ENCODE measurements around the gene DHRS2.
"Not testable (repeated sequence)": the region's sequence is repeated elsewhere in the genome, so short reads cannot be mapped to it uniquely, and the experiment has no call there.

Gene DHRS2

DNA sequence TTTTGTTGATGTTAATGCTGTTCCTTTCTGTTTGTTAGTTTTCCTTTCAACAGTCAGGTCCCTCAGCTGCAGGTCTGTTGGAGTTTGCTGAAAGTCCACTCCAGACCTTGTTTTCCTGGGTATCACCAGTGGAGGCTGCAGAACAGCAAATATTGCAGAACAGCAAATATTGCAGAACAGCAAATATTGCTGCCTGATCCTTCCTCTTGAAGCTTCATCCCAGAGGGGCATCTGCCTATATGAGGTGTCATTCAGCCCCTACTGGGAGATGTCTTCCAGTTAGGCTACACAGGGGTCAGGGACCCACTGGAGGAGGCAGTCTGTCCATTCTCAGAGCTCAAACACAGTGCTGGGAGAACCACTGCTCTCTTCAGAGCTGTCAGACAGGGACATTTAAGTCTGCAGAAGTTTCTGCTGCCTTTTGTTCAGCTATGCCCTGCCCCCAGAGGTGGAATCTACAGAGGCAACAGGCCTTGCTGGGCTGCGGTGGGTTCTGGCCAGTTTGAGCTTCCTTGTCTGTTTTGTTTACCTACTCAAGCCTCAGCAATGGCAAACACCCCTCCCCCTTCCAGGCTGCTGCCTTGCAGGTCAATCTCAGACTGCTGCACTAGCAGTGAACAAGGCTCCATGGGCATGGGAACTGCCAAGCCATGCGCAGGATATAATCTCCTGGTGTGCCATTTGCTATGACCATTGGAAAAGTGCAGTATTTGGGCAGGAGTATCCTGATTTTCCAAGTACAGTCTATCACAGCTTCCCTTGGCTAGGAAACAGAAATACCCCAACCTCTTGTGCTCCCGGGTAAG, 53.7 kb downstream of the DHRS2 start:
- not testable (repeated sequence) for DNase-seq (ENCODE audit: low read depth in 2 of 2, low spot score in 1 of 2)

GRCh38 chr14:23692416-23692815, 56.3 kb downstream of the DHRS2 start:
- no peak for DNase-seq (ENCODE audit: low read depth in 2 of 2, low spot score in 1 of 2)

DNA sequence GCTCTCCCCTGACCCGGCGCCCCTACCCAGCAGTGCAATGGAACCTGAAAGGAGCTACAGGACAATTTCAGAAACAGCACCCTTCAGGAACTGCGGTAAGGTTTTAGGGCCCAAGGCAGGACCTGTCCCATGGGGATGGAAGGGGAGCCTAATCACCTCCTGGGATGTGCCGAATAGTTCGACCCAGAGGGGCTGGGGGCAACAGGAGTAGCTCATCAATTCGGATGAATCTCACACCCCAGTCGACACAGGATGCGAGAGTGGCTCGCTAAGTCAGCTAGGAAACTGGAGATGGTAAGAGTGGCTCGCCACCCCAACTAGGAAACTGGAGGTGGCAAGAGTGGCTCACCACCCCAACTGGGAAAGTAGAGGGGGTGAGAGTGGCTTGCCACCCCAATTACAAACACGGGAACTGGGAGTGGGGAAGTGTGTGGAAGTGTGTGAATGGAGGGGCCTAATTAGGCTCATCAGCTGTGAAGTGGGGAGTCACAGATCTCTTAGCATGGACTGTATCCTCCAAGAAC, 57.1 kb downstream of the DHRS2 start:
- DNase-seq (ENCODE audit: low read depth in 2 of 2, low spot score in 1 of 2): no peak

GRCh38 chr14:23694085-23694948, 58.2 kb downstream of the DHRS2 start:
- no peak for DNase-seq (ENCODE audit: low read depth in 2 of 2, low spot score in 1 of 2)
